ENCODE data around the gene C1QTNF12.

The C1QTNF12 gene

GRCh38 chr1:1204425-1204920 is 42.0 kb downstream of the C1QTNF12 start:
- H3K27ac ChIP-seq (ENCODE audit: low read depth, low read length): no peak overlapping the region
- H3K9me3 ChIP-seq (ENCODE audit: insufficient read depth, low read length): no peaks in the 10 kb centered on the region
- H3K36me3 ChIP-seq (ENCODE audit: low read length): no peaks in the 10 kb centered on the region
- no peaks in the 10 kb centered on the region for H3K27me3 ChIP-seq (ENCODE audit: low read length)
- H3K4me2 ChIP-seq (ENCODE audit: low read depth, low read length, poor library complexity, severe bottlenecking): no peak overlapping the region
- TF ChIP-seq EZH2phosphoT487 (conservative IDR thresholded peaks at IDR 0.05; ENCODE audit: low read length): no peak
- no peak for TF ChIP-seq CTCF (IDR thresholded peaks at IDR 0.05; ENCODE audit: insufficient read depth, low read length, poor library complexity, severe bottlenecking)
- H3F3A ChIP-seq (ENCODE audit: insufficient read depth): no peaks in the 10 kb centered on the region
- H3K9ac ChIP-seq (ENCODE audit: low read length): no peak overlapping the region
- no peak overlapping the region for H3K4me3 ChIP-seq (ENCODE audit: insufficient read depth, low read length, poor library complexity, severe bottlenecking)
- H2AFZ ChIP-seq (ENCODE audit: low read depth, low read length, severe bottlenecking): no peak overlapping the region
- no peaks in the 10 kb centered on the region for H3K79me2 ChIP-seq (ENCODE audit: insufficient read depth, low read length)
- H4K20me1 ChIP-seq (ENCODE audit: low read depth, low read length): no peaks in the 10 kb centered on the region
- H3K9me2 ChIP-seq (replicated peaks; ENCODE audit: insufficient read depth, low read length): no peaks in the 10 kb centered on the region

GRCh38 chr1:1203561-1204424 is 42.7 kb downstream of the C1QTNF12 start:
- H3K9ac ChIP-seq (ENCODE audit: low read length): no peak overlapping the region
- no peaks in the 10 kb centered on the region for H4K20me1 ChIP-seq (ENCODE audit: low read depth, low read length)
- TF ChIP-seq EZH2phosphoT487 (conservative IDR thresholded peaks at IDR 0.05; ENCODE audit: low read length): no peak
- TF ChIP-seq CTCF (IDR thresholded peaks at IDR 0.05; ENCODE audit: insufficient read depth, low read length, poor library complexity, severe bottlenecking): no peak
- H3K79me2 ChIP-seq (ENCODE audit: insufficient read depth, low read length): no peaks in the 10 kb centered on the region
- H3K27ac ChIP-seq (ENCODE audit: low read depth, low read length): no peak overlapping the region
- no peak overlapping the region for H3K4me3 ChIP-seq (ENCODE audit: insufficient read depth, low read length, poor library complexity, severe bottlenecking)
- no peaks in the 10 kb centered on the region for H3F3A ChIP-seq (ENCODE audit: insufficient read depth)
- no peak overlapping the region for H2AFZ ChIP-seq (ENCODE audit: low read depth, low read length, severe bottlenecking)
- no peaks in the 10 kb centered on the region for H3K36me3 ChIP-seq (ENCODE audit: low read length)
- no peaks in the 10 kb centered on the region for H3K27me3 ChIP-seq (ENCODE audit: low read length)
- H3K9me3 ChIP-seq (ENCODE audit: insufficient read depth, low read length): no peaks in the 10 kb centered on the region
- no peak overlapping the region for H3K4me2 ChIP-seq (ENCODE audit: low read depth, low read length, poor library complexity, severe bottlenecking)
- H3K9me2 ChIP-seq (replicated peaks; ENCODE audit: insufficient read depth, low read length): no peaks in the 10 kb centered on the region

- TF ChIP-seq CTCF (IDR thresholded peaks at IDR 0.05; ENCODE audit: insufficient read depth, low read length, poor library complexity, severe bottlenecking) (no peak), EZH2phosphoT487 (conservative IDR thresholded peaks at IDR 0.05; ENCODE audit: low read length) (no peak)
- no peaks in the 10 kb centered on the region for H3K27me3 ChIP-seq (ENCODE audit: low read length)
Observed at GRCh38 chr1:1202831-1203560, 43.5 kb downstream of the C1QTNF12 start.

More at GRCh38 chr1:1202831-1203560, 43.5 kb downstream of the C1QTNF12 start:
- no peaks in the 10 kb centered on the region for H3F3A ChIP-seq (ENCODE audit: insufficient read depth)
- no peaks in the 10 kb centered on the region for H3K9me2 ChIP-seq (replicated peaks; ENCODE audit: insufficient read depth, low read length)
- no peak overlapping the region for H2AFZ ChIP-seq (ENCODE audit: low read depth, low read length, severe bottlenecking)
- H3K79me2 ChIP-seq (ENCODE audit: insufficient read depth, low read length): no peaks in the 10 kb centered on the region
- H3K9ac ChIP-seq (ENCODE audit: low read length): no peak overlapping the region
- no peak overlapping the region for H3K27ac ChIP-seq (ENCODE audit: low read depth, low read length)
- no peaks in the 10 kb centered on the region for H3K36me3 ChIP-seq (ENCODE audit: low read length)
- no peak overlapping the region for H3K4me3 ChIP-seq (ENCODE audit: insufficient read depth, low read length, poor library complexity, severe bottlenecking)
- H4K20me1 ChIP-seq (ENCODE audit: low read depth, low read length): no peaks in the 10 kb centered on the region
- no peaks in the 10 kb centered on the region for H3K9me3 ChIP-seq (ENCODE audit: insufficient read depth, low read length)
- H3K4me2 ChIP-seq (ENCODE audit: low read depth, low read length, poor library complexity, severe bottlenecking): no peak overlapping the region
